HG02885 (cell line): ENCODE measurements around the gene CCNY.

ENCODE experiments used
- ATAC-seq: cut with Tn5 transposase; IDR thresholded peaks from one replicate; pipeline ENCODE4 v1.9.1; 2021; ENCODE audit warnings: mild to moderate bottlenecking; ENCODE audit not compliant: unreplicated experiment, poor library complexity

CCNY gene

GRCh38 chr10:35542303-35542702 lies 206.0 kb downstream of the CCNY start:
- ATAC-seq: no peak

DNA sequence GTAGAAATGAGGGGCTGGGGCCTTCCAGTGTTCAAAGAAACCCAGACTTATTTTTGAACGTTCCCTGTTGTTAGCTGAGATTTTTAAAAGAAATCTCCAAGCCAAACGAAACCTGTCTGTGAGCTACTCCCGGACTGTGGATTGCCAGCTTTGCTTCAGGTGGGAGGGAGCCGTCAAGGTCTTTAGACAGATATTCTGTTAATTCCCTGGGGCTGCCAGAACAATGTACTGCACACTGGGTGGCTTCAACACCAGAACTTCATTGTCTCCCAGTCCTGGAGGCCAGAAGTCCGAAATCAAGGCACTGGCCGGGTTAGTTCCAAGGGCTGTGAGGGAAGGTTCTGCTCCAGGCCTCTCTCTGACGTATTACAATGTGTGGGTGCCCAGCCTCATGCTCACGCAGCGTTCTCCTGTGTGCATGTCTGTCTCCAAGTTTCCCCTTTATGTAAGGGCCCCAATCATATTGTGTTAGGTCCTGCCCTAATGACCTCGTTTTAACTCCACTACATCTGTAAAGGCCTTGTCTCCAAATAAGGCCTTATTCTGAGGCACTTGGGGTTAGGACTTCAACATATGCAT lies 208.9 kb downstream of the CCNY start:
- no peak for ATAC-seq

GRCh38 chr10:35545878-35546590 lies 209.7 kb downstream of the CCNY start:
- no peak for ATAC-seq

GRCh38 chr10:35546824-35547225 lies 210.5 kb downstream of the CCNY start:
- no peak for ATAC-seq

GRCh38 chr10:35552650-35553342 lies 216.5 kb downstream of the CCNY start:
- ATAC-seq: no peak

GRCh38 chr10:35554036-35554435 lies 217.7 kb downstream of the CCNY start:
- ATAC-seq: no peak

DNA sequence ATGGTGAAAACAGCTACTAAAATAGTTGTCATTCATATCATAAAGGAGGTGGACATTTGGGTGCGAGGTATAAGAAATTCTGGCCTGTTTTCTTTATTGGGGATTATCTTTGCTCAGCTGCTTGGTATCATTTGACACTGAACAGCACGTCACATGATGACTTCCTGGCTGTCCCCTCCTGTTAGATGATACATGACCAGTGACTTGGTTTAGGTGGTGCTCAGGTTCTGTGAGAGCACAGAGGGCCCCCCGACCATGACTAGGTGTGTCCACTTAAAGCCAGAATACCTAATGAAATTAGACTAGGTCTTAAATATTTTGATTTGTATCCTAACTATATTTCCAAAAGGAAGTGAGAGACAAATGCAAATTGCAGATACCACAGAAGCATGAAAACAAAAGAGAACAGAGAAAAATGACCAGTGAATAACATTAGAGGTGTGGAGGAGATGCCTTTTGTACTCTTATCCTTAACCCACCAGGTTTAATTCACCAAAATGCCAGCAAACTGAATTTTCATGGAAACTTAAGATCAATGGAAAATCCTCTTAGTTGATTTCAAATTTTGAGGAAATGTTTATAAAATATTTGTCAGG lies 218.2 kb downstream of the CCNY start:
- ATAC-seq: peak; percentile 81

DNA sequence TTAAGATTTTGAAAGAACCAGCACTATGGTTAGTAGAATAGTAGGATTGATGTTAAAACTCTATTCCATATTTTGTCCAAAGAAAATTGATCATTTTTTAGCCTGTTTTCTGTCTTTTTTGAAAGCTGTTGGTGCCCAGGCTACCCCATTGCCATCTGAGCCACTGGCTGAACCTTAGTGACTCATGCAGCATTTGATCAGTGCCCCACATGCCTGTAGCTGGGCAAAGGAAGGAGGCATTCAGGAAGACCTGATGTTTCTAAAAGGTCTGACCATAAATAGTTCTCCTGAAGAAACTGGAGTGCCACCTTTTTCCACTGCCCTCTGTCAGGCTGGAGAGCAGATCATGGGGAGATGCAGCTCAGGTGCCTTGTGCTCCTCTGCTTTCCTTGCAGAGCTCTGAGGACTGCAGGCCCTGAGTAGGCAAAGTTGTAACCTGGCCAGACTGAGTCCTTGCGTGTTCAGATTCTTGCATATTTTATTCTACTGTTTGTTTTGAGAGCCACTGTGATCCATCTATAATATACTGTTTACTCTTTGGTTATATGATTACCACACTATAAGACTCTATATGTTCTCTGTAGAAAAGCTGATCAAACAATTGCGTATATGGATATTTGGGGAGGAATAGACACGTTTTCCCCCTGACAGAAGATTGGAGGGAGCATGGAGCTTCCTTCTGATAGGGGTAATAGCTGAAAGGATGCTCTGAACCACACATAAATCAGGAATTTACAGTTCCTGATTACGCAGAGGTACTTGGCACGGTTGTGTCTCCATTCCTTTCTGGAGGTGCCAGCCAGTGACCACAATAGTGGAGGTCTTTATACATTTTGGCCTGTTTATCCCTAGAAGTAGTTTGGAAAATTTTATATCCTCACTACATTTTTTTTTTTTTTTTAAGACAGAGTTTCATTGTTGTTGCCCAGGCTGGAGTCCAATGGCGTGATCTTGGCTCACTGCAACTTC lies 219.9 kb downstream of the CCNY start:
- no peak for ATAC-seq

DNA sequence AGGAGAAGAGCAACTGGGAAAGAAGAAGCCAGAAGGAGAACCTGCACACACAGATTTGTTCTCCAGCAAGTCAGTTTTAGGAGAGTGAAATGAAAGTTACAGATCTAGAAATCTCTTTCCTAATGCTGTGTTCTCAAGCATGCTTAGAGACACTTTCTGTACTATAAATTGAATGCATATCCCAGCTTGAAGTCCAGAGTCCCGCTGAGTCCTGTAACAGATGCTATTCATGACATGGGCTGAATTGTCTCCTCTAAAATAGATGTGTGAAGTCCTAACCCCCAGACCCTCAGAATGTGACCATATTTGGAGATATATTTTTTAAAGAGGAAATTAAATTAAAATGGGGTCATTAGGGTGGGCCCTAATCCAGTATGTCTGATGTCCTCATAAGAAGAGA lies 222.0 kb downstream of the CCNY start:
- ATAC-seq: no peak

GRCh38 chr10:35559416-35559815 lies 223.1 kb downstream of the CCNY start:
- ATAC-seq: no peak

DNA sequence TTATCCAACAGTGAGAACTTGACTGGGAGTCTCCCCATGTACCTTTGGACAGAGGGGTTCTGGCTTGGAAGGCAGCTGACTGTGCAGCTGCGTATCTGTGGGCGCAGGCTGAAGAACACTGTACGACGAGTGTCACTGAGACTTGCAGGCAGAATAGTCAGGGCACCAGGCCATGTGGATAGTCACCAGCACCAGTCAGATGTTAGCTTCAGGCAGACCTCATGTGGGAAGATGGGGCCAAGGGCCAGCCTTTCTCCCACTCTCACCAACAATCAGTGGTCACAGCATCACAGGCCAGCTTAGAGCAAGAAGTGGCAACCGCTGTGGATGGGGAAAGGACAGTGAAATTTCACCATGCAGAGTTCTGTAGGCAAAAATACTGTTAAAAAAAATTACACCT lies 225.4 kb downstream of the CCNY start:
- no peak for ATAC-seq

DNA sequence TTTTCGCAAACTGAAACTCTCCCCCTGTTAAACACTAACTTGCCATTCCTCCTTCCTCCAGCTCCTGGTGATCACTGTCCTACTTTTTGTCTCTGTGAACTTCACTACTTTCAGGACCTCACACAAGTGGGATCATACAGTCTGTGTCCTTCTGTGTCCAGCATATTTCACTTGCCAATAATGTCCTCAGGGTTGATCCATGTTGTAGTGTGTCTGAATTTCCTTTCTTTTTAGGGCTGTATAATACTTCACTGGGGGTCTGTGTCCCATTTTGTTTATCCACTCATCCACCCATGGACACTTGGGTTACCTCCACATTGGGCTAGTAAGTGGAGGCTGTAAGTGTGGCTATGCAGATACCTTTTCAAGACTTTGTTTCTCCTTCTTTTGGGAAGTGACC lies 226.1 kb downstream of the CCNY start:
- no peak for ATAC-seq

DNA sequence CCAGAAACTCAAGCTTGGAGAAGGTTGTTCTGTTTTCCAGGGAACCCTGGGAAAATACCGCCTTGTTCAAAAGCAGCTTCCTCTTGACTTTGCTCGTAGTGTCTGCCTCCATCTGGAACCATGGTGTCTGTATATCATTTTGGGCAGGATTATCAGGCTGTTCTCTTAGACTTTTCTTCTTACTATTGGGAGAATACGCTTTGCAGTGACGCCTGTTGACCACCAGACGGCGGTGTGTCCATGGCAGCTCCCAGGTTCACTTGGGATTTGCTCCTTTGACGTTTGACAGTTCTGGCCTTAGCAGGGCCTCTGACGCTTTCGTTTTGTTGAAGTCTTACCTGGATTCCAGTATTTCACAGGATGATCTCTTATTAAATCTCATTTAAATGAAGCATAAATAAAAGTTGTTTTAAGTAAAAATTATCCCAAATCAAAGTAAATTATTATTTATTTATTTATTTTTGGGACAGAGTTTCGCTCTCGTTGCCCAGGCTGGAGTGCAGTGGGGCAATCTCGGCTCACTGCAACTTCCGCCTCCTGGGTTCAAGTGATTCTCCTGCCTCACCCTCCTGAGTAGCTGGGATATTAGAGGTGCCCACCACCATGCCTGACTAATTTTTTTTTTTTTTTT lies 227.1 kb downstream of the CCNY start:
- peak; percentile 76 for ATAC-seq

GRCh38 chr10:35564341-35564968 lies 228.1 kb downstream of the CCNY start:
- peak; percentile 70 for ATAC-seq

- no peak for ATAC-seq
These were observed 229.3 kb downstream of the CCNY start for GRCh38 chr10:35565602-35566081.

- no peak for ATAC-seq
These were observed 231.6 kb downstream of the CCNY start for GRCh38 chr10:35567951-35568350.

DNA sequence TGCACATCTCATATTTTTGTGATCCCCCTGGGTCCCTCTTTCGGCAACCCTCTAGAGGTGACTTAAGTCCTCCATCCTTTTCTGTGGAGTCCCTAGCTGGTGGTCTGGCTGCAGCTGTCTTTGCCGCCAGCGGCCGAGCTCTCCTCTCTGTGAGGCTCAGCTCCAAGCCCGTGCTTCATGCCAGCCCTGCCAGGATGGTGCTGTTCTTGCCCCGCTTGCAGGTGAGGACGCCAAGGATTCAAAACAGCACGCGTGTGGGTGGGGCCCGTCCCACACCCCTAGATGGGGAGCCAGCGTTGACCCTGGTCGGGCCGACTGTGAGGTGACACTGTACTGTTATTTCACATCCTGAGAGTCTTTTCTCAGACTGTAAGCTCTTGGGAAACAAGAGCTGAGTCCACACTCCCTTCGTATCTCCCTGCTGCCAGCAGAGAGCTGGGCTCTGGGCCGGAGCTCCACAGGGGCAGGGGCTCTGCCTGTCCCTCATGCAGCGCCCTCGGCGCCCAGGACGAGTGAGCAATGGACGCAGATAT lies 232.2 kb downstream of the CCNY start:
- no peak for ATAC-seq

DNA sequence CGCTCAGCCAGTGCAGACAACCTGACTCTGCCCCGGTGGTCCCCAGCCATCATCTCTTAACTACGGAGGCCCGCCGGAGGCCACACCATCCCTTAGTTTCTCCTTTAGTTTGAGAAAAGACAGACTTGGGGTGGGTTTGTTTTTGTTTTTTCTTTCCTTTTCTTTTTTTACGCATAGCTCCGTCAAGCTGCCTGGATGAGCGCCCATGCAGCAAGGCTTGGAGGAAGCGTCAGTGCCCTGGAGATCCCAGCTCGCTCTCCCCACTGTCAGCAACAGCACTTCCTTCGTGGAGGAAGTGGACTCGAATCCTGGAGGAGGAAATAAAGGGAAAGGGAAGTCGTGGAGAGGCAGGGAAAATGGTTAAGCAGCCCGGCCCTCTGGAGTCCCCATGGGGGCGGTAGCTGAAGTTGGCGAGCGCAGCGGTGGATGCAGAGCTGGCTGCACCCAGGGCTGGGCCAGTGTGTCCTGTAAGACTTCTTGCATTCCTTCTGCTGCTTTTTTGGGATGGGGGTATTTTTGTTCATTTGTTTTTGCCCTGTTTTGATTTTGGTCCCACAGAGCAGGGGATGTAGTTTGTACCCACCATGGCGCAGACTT lies 232.9 kb downstream of the CCNY start:
- ATAC-seq: no peak
